ENCODE measurements around the gene TRAF5.

Gene TRAF5

GRCh38 chr1:211323156-211324063 is 3.2 kb upstream of the TRAF5 start:
- H3K4me3 ChIP-seq (ENCODE audit: low read length, poor library complexity, severe bottlenecking): no peak overlapping the region
- H4K20me1 ChIP-seq (ENCODE audit: insufficient read depth, low read length, poor library complexity, severe bottlenecking): peaks cover 8% of the 10 kb centered on the region
- no peaks in the 10 kb centered on the region for H3K36me3 ChIP-seq (ENCODE audit: insufficient read depth, low read length)
- H3F3A ChIP-seq (ENCODE audit: low read depth): no peaks in the 10 kb centered on the region; the same call in 1 of the 2 replicates
- peak overlapping the region; percentile 48 for H2AFZ ChIP-seq (ENCODE audit: low read length)
- H3K9ac ChIP-seq (ENCODE audit: low read depth, low read length, poor library complexity, severe bottlenecking): peak overlapping the region; percentile 33
- H3K9me3 ChIP-seq (ENCODE audit: insufficient read depth, low read depth, low read length): no peaks in the 10 kb centered on the region
- no peaks in the 10 kb centered on the region for H3K27me3 ChIP-seq (ENCODE audit: insufficient read depth, low read length, poor library complexity, severe bottlenecking)
- peaks cover 32% of the 10 kb centered on the region for H3K4me1 ChIP-seq (ENCODE audit: insufficient read depth, low read length, poor library complexity, severe bottlenecking)
- no peaks in the 10 kb centered on the region for H3K9me2 ChIP-seq (replicated peaks; ENCODE audit: low read depth, low read length)
- TF ChIP-seq EZH2phosphoT487 (IDR thresholded peaks at IDR 0.05; ENCODE audit: borderline replicate concordance): no peak
- peak; percentile 95 for TF ChIP-seq CTCF (conservative IDR thresholded peaks at IDR 0.05; ENCODE audit: low read length)
- H3K79me2 ChIP-seq (ENCODE audit: insufficient read depth, low read length): peaks cover 28% of the 10 kb centered on the region
- peak overlapping the region; percentile 4 for H3K4me2 ChIP-seq (ENCODE audit: low read depth, low read length, poor library complexity, severe bottlenecking)

- peaks cover 46% of the 10 kb centered on the region for H3K79me2 ChIP-seq (ENCODE audit: insufficient read depth, low read length)
- no peaks in the 10 kb centered on the region for H3F3A ChIP-seq (ENCODE audit: low read depth)
- H2AFZ ChIP-seq (ENCODE audit: low read length): no peak overlapping the region
- H3K27me3 ChIP-seq (ENCODE audit: insufficient read depth, low read length, poor library complexity, severe bottlenecking): no peaks in the 10 kb centered on the region
- H3K4me1 ChIP-seq (ENCODE audit: insufficient read depth, low read length, poor library complexity, severe bottlenecking): peaks cover 50% of the 10 kb centered on the region
- TF ChIP-seq EZH2phosphoT487 (IDR thresholded peaks at IDR 0.05; ENCODE audit: borderline replicate concordance): no peak
- TF ChIP-seq CTCF (conservative IDR thresholded peaks at IDR 0.05; ENCODE audit: low read length): no peak; the same call in 1 of the 2 replicates
- H3K9ac ChIP-seq (ENCODE audit: low read depth, low read length, poor library complexity, severe bottlenecking): peak overlapping the region; percentile 95
- peaks cover 25% of the 10 kb centered on the region for H4K20me1 ChIP-seq (ENCODE audit: insufficient read depth, low read length, poor library complexity, severe bottlenecking)
- H3K9me2 ChIP-seq (replicated peaks; ENCODE audit: low read depth, low read length): no peaks in the 10 kb centered on the region
- no peaks in the 10 kb centered on the region for H3K9me3 ChIP-seq (ENCODE audit: insufficient read depth, low read depth, low read length)
- H3K36me3 ChIP-seq (ENCODE audit: insufficient read depth, low read length): no peaks in the 10 kb centered on the region
- H3K4me2 ChIP-seq (ENCODE audit: low read depth, low read length, poor library complexity, severe bottlenecking): peak overlapping the region; percentile 88
- peak overlapping the region; percentile 82 for H3K4me3 ChIP-seq (ENCODE audit: low read length, poor library complexity, severe bottlenecking)
These were observed 1.4 kb upstream of the TRAF5 start for GRCh38 chr1:211324992-211325775.

- no peaks in the 10 kb centered on the region for H3K9me3 ChIP-seq (ENCODE audit: insufficient read depth, low read depth, low read length)
- H3K9ac ChIP-seq (ENCODE audit: low read depth, low read length, poor library complexity, severe bottlenecking): peak overlapping the region; percentile 95
- H3K27me3 ChIP-seq (ENCODE audit: insufficient read depth, low read length, poor library complexity, severe bottlenecking): no peaks in the 10 kb centered on the region
- peak overlapping the region; percentile 82 for H3K4me3 ChIP-seq (ENCODE audit: low read length, poor library complexity, severe bottlenecking)
- no peaks in the 10 kb centered on the region for H3F3A ChIP-seq (ENCODE audit: low read depth)
- TF ChIP-seq EZH2phosphoT487 (IDR thresholded peaks at IDR 0.05; ENCODE audit: borderline replicate concordance): no peak
- TF ChIP-seq CTCF (conservative IDR thresholded peaks at IDR 0.05; ENCODE audit: low read length): no peak
- peaks cover 59% of the 10 kb centered on the region for H3K4me1 ChIP-seq (ENCODE audit: insufficient read depth, low read length, poor library complexity, severe bottlenecking)
- no peaks in the 10 kb centered on the region for H3K9me2 ChIP-seq (replicated peaks; ENCODE audit: low read depth, low read length)
- peaks cover 56% of the 10 kb centered on the region for H3K79me2 ChIP-seq (ENCODE audit: insufficient read depth, low read length)
- peak overlapping the region; percentile 88 for H3K4me2 ChIP-seq (ENCODE audit: low read depth, low read length, poor library complexity, severe bottlenecking)
- no peaks in the 10 kb centered on the region for H3K36me3 ChIP-seq (ENCODE audit: insufficient read depth, low read length)
- peaks cover 34% of the 10 kb centered on the region for H4K20me1 ChIP-seq (ENCODE audit: insufficient read depth, low read length, poor library complexity, severe bottlenecking)
- peak overlapping the region; percentile 86 for H2AFZ ChIP-seq (ENCODE audit: low read length)
These were observed 499 bp upstream of the TRAF5 start for GRCh38 chr1:211326140-211326527.
